Measurements from ENCODE around the gene UCN2.
"Not testable (repeated sequence)": the region's sequence is repeated elsewhere in the genome, so short reads cannot be mapped to it uniquely, and the experiment has no call there.

The UCN2 gene

DNA sequence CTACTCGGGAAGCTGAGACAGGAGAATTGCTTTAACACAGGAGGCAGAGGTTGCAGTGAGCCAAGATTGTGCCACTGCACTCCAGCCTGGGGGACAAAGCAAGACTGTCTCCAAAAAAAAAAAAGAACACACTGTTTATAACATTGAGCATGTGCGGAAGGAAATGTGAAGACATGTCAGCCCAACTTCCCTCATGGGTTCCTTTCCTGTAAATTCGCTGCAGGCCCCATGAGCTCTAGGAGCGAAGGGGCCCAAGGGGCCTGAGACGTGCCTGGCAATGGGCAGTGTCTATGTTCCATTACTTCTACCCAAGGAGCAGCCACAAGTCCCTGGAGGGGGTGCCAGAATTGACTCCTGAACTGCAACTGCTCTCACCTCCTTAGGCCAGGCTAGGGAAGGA lies 10.2 kb downstream of the UCN2 start:
- DNase-seq (ENCODE audit: low read depth): no peak
- no peak overlapping the region for H3K4me3 ChIP-seq (ENCODE audit: control insufficient read depth, low read depth, low read length)
- TF ChIP-seq, protein P1, sequence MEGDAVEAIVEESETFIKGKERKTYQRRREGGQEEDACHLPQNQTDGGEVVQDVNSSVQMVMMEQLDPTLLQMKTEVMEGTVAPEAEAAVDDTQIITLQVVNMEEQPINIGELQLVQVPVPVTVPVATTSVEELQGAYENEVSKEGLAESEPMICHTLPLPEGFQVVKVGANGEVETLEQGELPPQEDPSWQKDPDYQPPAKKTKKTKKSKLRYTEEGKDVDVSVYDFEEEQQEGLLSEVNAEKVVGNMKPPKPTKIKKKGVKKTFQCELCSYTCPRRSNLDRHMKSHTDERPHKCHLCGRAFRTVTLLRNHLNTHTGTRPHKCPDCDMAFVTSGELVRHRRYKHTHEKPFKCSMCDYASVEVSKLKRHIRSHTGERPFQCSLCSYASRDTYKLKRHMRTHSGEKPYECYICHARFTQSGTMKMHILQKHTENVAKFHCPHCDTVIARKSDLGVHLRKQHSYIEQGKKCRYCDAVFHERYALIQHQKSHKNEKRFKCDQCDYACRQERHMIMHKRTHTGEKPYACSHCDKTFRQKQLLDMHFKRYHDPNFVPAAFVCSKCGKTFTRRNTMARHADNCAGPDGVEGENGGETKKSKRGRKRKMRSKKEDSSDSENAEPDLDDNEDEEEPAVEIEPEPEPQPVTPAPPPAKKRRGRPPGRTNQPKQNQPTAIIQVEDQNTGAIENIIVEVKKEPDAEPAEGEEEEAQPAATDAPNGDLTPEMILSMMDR (conservative IDR thresholded peaks at IDR 0.05; ENCODE audit: control insufficient read depth, insufficient read depth, low read depth, low read length): no peak

DNA sequence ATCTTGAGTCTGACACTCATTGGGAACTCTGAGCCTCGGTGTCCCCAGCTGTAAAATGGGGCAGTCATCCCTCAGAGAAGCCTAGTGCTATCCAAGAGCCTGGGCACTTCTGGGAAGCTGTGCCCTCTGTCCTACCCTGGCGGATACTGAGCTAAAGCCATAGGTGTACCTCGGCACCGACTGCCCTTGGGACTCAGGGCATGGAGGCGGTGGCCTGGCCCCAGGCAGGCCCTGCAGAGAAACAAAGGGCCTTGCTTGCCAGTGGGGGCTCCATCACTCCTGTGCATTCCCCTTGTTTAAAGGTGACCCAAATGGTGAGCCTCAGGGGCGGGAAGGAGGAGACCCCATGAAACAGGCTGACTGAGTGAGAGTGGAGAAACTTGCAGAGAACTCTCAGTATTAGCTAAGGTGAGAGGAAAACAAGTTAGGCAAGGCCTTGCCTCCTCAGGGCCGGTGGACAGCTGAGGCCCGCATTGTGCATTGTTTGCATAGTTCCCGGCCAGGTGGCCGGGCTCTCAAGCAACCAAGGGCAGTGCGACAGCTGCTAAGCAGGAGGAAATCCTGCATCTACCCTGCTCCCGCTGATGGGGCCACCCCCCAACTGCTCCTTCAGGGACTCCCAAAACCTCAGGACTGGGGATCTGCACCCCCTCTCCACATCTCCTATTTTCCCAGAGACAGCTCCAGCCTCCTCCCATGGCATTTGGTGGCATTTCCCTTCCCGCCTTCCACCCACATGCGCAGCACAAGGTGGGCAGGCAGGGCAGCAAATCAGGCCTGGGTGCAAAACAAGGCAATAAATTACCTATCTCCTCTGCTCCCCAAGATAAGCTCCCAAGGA lies 11.2 kb downstream of the UCN2 start:
- TF ChIP-seq, protein P1 (conservative IDR thresholded peaks at IDR 0.05; ENCODE audit: control insufficient read depth, insufficient read depth, low read depth, low read length): no peak
- no peak overlapping the region for H3K4me3 ChIP-seq (ENCODE audit: control insufficient read depth, low read depth, low read length)
- no peak for DNase-seq (ENCODE audit: low read depth)

DNA sequence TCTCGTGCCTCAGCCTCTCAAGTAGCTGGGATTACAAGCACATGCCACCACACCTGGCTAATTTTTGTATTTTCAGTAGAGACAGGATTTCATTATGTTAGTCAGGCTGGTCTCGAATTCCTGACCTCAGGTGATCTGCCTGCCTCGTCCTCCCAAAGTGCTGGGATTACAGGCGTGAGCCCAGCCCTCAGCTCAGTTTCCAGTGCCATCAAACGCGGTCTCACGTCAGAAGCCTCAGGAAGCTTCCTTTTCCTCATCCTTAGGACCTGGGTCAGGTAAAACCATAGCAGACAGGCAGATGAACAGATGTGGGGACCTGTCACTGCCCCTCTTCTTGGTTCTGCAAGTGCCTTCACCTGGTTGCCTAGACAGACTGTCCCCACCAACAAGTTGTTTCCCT lies 11.9 kb downstream of the UCN2 start:
- H3K4me3 ChIP-seq (ENCODE audit: control insufficient read depth, low read depth, low read length); DNase-seq (ENCODE audit: low read depth): not testable (repeated sequence)

DNA sequence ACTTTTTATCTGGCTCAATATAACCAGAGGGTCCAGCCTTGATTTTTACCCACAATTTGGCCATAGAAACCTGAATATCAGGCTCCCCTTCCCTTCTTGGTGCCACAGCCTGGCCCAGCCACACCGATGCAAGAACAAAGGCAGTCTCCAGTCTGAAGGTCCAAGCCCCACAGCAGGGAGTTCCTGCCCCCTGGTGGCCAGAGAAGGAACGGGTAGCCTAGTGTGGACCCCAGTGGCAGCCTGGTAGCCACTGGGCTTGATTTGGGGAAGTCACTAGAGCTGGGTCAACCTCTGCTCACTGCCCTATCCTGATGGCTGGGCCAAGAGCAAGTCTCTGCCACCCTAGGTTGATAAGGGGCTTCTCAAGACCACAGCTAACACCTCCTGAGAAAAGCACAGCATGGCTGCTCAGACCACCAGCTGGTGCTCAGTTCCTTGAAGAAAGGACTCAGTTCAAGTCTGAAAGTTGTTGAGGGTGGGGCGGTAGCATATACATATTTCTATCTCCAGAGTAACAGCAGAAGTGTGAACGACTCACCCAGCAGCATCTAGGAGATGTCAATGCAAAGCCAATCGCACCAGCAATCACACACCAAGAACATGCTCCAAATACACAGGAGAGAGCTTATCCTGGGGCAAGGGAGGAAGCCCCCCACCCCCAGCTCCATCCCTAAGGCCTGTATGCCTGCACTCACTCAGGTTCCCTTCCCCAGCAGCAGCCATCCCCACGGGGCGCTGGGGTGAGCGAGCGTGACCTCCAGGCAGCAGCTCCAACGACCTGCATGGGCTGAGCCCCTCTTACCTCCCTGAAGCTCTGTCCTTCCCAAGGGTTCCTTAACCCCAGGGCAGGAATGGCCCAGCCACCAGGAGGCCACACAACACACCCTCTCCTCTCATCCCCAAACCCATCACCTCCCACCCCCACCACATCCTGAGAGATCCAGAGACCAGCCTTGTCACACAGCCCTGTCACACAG lies 14.6 kb downstream of the UCN2 start:
- TF ChIP-seq, protein P1 (conservative IDR thresholded peaks at IDR 0.05; ENCODE audit: control insufficient read depth, insufficient read depth, low read depth, low read length): peak; percentile 98
- DNase-seq (ENCODE audit: low read depth): peak; percentile 76
- H3K4me3 ChIP-seq (ENCODE audit: control insufficient read depth, low read depth, low read length): no peak overlapping the region

DNA sequence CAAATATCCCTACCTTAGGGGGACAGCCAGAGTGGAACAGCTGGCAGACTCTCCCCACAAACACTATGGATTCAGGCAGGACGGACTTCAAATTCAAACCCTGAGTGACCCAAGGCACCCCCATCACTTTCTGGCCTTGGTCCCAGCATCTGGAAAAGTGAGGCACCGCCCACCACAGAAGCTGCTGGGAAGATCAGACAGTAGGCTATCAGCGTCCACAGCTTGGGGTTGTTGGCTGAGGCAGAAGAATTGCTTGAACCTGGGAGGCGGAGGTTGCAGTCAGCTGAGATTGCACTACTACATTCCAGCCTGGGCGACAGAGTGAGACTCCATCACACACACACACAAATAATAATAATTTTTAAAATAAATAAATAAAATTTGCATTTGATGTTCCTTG lies 15.5 kb downstream of the UCN2 start:
- no peak for DNase-seq (ENCODE audit: low read depth)
- H3K4me3 ChIP-seq (ENCODE audit: control insufficient read depth, low read depth, low read length): no peak overlapping the region
- TF ChIP-seq, protein P1 (conservative IDR thresholded peaks at IDR 0.05; ENCODE audit: control insufficient read depth, insufficient read depth, low read depth, low read length): no peak

DNA sequence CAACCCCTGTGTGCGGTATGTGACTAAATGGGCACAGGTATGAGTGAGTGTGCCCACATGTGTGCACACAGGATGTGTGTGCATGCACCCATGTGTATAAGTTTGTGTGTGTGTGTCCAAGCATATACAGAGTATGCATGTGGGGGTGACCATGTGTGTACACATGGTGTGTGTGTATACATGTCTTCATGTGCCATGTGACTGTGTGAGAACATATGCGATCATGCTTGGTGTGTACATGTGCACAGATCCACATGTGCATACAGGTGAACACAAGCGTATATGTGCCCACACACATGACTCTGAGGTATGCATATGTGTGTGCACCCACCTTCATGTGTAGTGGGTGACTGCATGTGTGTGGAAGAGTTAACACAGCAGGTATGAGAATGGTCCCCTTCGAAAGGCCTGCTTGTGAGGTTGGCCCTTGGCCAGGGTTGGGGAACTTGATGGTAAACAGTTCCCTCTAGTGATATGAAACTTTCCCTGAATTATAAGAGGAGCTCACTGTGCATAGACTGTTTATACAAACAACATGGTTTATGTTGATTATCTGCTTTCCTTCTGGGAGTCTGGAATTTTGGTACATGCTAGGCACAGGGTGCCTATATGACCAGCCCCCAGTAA lies 17.3 kb downstream of the UCN2 start:
- no peak overlapping the region for H3K4me3 ChIP-seq (ENCODE audit: control insufficient read depth, low read depth, low read length)
- DNase-seq (ENCODE audit: low read depth): no peak
- TF ChIP-seq, protein P1 (conservative IDR thresholded peaks at IDR 0.05; ENCODE audit: control insufficient read depth, insufficient read depth, low read depth, low read length): no peak
